LNCAP (cell line): Measurements from ENCODE around the gene SIAH2.

Experiments
- CTCF ChIP-seq: fragments of 450-650 bp; IDR thresholded peaks from 2 replicates; pipeline ENCODE4 v1.5.1; 2017; ENCODE audit warnings: mild to moderate bottlenecking

The SIAH2 gene

GRCh38 chr3:150755902-150756301 is 7.1 kb downstream of the SIAH2 start:
- no peak for TF ChIP-seq CTCF

- TF ChIP-seq CTCF = no peak
Measured at GRCh38 chr3:150754896-150755295, 8.1 kb downstream of the SIAH2 start.

- no peak for TF ChIP-seq CTCF
Measured at GRCh38 chr3:150751781-150752263, 11.1 kb downstream of the SIAH2 start.

GRCh38 chr3:150749255-150749654 is 13.7 kb downstream of the SIAH2 start:
- TF ChIP-seq CTCF = no peak

GRCh38 chr3:150748684-150749047 is 14.3 kb downstream of the SIAH2 start:
- no peak for TF ChIP-seq CTCF

GRCh38 chr3:150747886-150748683 is 14.9 kb downstream of the SIAH2 start:
- no peak for TF ChIP-seq CTCF

GRCh38 chr3:150746791-150747590 is 16.0 kb downstream of the SIAH2 start:
- TF ChIP-seq CTCF = no peak
